ENCODE measurements around the gene DMRTB1. TPM values are rescaled to one million over a fixed set of nuclear protein-coding genes. Genes with fewer than 3 reads are reported as not detected.

DMRTB1 gene
- total RNA-seq, 1 experiment from 2014 or later: not detected

DNA sequence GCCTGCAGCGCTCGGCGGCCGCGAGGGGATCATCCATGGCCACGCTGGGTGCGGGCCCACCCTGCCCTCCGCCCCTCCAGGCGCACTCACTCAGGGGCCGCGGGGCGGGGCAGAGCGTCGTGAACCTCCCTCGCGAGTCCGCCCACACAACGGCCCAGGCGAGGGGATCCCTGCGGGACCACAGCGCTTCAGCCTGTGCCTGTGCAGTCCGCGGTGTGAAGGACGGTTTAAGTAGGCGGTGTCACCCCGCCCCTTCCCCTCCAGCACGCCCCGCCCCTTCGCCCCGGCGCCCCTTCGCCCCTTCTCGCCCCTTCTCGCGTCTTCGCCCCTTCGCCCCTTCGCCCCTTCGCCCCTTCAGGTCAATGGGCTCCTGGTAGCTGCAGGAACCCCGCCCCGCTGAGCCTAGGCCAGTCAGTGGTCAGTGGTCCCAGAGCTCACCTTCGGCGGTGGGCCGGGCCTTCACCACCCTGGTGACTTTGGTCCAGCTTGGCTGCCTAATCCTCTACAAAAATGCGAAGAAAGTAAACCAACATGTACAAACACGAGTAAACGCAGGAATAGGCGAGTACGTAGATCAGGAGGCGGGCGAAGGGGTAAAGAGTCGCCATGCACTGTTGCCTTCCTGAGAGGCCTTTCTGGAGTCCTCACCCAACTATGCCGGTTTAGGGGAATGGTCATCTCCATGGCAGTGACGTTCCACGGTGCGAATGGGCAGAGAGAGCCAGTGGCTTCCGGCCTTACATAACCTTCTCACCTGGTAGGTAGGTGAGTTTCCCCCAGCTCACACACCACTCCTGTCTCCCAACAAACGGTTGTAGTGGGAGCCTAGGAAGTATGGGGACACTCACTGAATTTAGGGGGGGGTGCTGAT lies 19.6 kb upstream of the DMRTB1 start:
- no peaks in the 10 kb centered on the region for H3K9me2 ChIP-seq (replicated peaks; ENCODE audit: low read length)
- no peaks in the 10 kb centered on the region for H3K36me3 ChIP-seq (ENCODE audit: low read depth, low read length)
- no peaks in the 10 kb centered on the region for H3K4me1 ChIP-seq (ENCODE audit: insufficient read depth, low read length)
- H3K9me3 ChIP-seq (ENCODE audit: low read length): no peaks in the 10 kb centered on the region
- peaks cover 19% of the 10 kb centered on the region for H3K27me3 ChIP-seq (ENCODE audit: low read length)
- CTCF ChIA-PET: no interaction called here
- no peaks in the 10 kb centered on the region for H4K20me1 ChIP-seq (ENCODE audit: low read length)
- no peak overlapping the region for H3K27ac ChIP-seq (ENCODE audit: low read length)
- no peak overlapping the region for H3K4me3 ChIP-seq (ENCODE audit: low read length)
- ATAC-seq (no peak), DNase-seq (no peak)
- no peak overlapping the region for H2AFZ ChIP-seq (ENCODE audit: low read length)
- no peaks in the 10 kb centered on the region for H3F3A ChIP-seq (ENCODE audit: low read length, unreplicated experiment)
- BruUV-seq (replicated peaks): no TSS peak
- H3K4me2 ChIP-seq (ENCODE audit: low read length): no peak overlapping the region
- intact Hi-C loops (cut with micrococcal nuclease): loop anchor here (5.0 kb wide), 1 partner anchor 48 kb away; no protein-coding TSS in a partner anchor
- POLR2A ChIA-PET (ENCODE audit: unreplicated experiment): no interaction called here
- TF ChIP-seq EZH2phosphoT487 (IDR thresholded peaks at IDR 0.05; ENCODE audit: borderline replicate concordance, low read length) (no peak), EZH2 (IDR thresholded peaks at IDR 0.05; ENCODE audit: low read length, unreplicated experiment) (no peak)
- TF ChIP-seq, protein P1, sequence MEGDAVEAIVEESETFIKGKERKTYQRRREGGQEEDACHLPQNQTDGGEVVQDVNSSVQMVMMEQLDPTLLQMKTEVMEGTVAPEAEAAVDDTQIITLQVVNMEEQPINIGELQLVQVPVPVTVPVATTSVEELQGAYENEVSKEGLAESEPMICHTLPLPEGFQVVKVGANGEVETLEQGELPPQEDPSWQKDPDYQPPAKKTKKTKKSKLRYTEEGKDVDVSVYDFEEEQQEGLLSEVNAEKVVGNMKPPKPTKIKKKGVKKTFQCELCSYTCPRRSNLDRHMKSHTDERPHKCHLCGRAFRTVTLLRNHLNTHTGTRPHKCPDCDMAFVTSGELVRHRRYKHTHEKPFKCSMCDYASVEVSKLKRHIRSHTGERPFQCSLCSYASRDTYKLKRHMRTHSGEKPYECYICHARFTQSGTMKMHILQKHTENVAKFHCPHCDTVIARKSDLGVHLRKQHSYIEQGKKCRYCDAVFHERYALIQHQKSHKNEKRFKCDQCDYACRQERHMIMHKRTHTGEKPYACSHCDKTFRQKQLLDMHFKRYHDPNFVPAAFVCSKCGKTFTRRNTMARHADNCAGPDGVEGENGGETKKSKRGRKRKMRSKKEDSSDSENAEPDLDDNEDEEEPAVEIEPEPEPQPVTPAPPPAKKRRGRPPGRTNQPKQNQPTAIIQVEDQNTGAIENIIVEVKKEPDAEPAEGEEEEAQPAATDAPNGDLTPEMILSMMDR (conservative IDR thresholded peaks at IDR 0.05; ENCODE audit: low read depth, low read length): no peak
- no peaks in the 10 kb centered on the region for H3K79me2 ChIP-seq (ENCODE audit: low read length)
- H3K9ac ChIP-seq (ENCODE audit: low read length): no peak overlapping the region

DNA sequence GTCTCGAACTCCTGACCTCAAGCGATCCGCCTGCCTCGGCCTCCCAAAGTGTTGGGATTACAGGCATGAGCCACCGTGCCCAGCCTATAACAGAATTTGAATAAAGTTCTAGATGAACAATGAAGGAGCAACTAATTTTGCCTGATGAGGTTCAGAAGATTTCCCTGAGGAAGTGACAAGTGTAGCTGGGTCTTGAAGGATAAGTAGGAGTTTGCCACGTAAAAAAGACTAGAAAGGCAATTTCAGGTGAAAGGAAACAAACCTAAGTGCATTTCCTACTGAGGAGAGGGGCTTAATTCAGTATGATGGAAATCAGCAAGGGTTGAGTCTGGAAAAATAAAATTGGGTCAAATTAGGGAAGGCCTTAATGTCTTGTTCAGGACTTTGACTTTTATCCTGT lies 18.6 kb upstream of the DMRTB1 start:
- ATAC-seq (no peak), DNase-seq (no peak)
- no peaks in the 10 kb centered on the region for H3K9me2 ChIP-seq (replicated peaks; ENCODE audit: low read length)
- TF ChIP-seq EZH2phosphoT487 (IDR thresholded peaks at IDR 0.05; ENCODE audit: borderline replicate concordance, low read length) (no peak), EZH2 (IDR thresholded peaks at IDR 0.05; ENCODE audit: low read length, unreplicated experiment) (no peak)
- H3K4me3 ChIP-seq (ENCODE audit: low read length): no peak overlapping the region
- no peak overlapping the region for H3K9ac ChIP-seq (ENCODE audit: low read length)
- no peaks in the 10 kb centered on the region for H3K36me3 ChIP-seq (ENCODE audit: low read depth, low read length)
- H3K4me1 ChIP-seq (ENCODE audit: insufficient read depth, low read length): no peaks in the 10 kb centered on the region
- H3K79me2 ChIP-seq (ENCODE audit: low read length): no peaks in the 10 kb centered on the region
- H4K20me1 ChIP-seq (ENCODE audit: low read length): no peaks in the 10 kb centered on the region
- CTCF ChIA-PET: no interaction called here
- H3K9me3 ChIP-seq (ENCODE audit: low read length): no peaks in the 10 kb centered on the region
- no peak overlapping the region for H2AFZ ChIP-seq (ENCODE audit: low read length)
- H3F3A ChIP-seq (ENCODE audit: low read length, unreplicated experiment): no peaks in the 10 kb centered on the region
- H3K27ac ChIP-seq (ENCODE audit: low read length): no peak overlapping the region
- intact Hi-C loops (cut with micrococcal nuclease): loop anchor here (5.0 kb wide), 1 partner anchor 47 kb away; no protein-coding TSS in a partner anchor
- peaks cover 11% of the 10 kb centered on the region for H3K27me3 ChIP-seq (ENCODE audit: low read length)
- BruUV-seq (replicated peaks): no TSS peak
- no peak overlapping the region for H3K4me2 ChIP-seq (ENCODE audit: low read length)
- POLR2A ChIA-PET (ENCODE audit: unreplicated experiment): no interaction called here

DNA sequence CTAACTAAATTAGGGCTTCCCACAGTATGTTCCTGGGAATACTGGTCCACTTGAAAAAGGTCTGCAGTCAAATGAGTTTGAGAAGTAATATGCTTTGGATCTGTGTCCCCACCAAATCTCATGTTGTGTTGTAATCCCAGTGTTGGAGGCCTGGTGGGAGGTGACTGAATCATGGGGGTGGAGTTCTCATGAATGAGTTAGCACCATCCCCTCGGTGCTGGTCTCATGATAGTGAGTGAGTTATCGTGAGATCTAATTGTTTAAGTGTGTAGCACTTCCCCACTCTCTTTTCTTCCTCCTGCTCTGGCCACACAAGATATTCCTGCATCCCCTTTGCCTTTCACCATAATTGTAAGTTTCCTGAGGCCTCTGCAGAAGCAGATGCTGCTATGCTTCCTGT lies 16.9 kb upstream of the DMRTB1 start:
- TF ChIP-seq, protein P1 (conservative IDR thresholded peaks at IDR 0.05; ENCODE audit: low read depth, low read length): no peak
- TF ChIP-seq EZH2 (IDR thresholded peaks at IDR 0.05; ENCODE audit: low read length, unreplicated experiment): no peak
- TF ChIP-seq EZH2phosphoT487 (IDR thresholded peaks at IDR 0.05; ENCODE audit: borderline replicate concordance, low read length): no peak
- no TSS peak for BruUV-seq (replicated peaks)
- Histone ChIP-seq H3K27me3 (ENCODE audit: low read length) (no peaks in the 10 kb centered on the region), H3F3A (ENCODE audit: low read length, unreplicated experiment) (no peaks in the 10 kb centered on the region), H3K27ac (ENCODE audit: low read length) (no peak overlapping the region), H3K9me2 (replicated peaks; ENCODE audit: low read length) (no peaks in the 10 kb centered on the region), H3K4me1 (ENCODE audit: insufficient read depth, low read length) (no peaks in the 10 kb centered on the region), H4K20me1 (ENCODE audit: low read length) (no peaks in the 10 kb centered on the region), H3K79me2 (ENCODE audit: low read length) (no peaks in the 10 kb centered on the region), H3K4me2 (ENCODE audit: low read length) (no peak overlapping the region), H2AFZ (ENCODE audit: low read length) (no peak overlapping the region), H3K4me3 (ENCODE audit: low read length) (no peak overlapping the region), H3K36me3 (ENCODE audit: low read depth, low read length) (no peaks in the 10 kb centered on the region), H3K9me3 (ENCODE audit: low read length) (no peaks in the 10 kb centered on the region), H3K9ac (ENCODE audit: low read length) (no peak overlapping the region)
- CTCF ChIA-PET: no interaction called here
- DNase-seq: peak; percentile 20
- POLR2A ChIA-PET (ENCODE audit: unreplicated experiment): no interaction called here
- intact Hi-C loops (cut with micrococcal nuclease): loop anchor here (5.0 kb wide), 1 partner anchor 45 kb away; no protein-coding TSS in a partner anchor
- no peak; the same call in 1 of the 2 replicates for ATAC-seq

Measured in PC-3 (cell line).